Limb (tissue), 2 donors: ENCODE data around the gene SEMA3G.

Experiments used
- DNase-seq, 2 donors: peaks; one replicate each; pipeline ENCODE4 v3.0.0-alpha.2; 2016; ENCODE audit errors: extremely low spot score in 2 of 2

SEMA3G gene

GRCh38 chr3:52454250-52454937 is 9.5 kb upstream of the SEMA3G start:
- no peak for DNase-seq

GRCh38 chr3:52453496-52454249 is 8.8 kb upstream of the SEMA3G start, which contains the start of gene TNNC1:
TNNC1 (minus strand) TSS chr3:52454041; CDS start chr3:52454015, 26 bp downstream.
- DNase-seq, result no peak

- DNase-seq, result no peak
These were observed 7.8 kb upstream of the SEMA3G start for GRCh38 chr3:52452570-52453221.

GRCh38 chr3:52452126-52452525 is 7.2 kb upstream of the SEMA3G start:
- DNase-seq, result no peak

GRCh38 chr3:52451237-52452083 is 6.6 kb upstream of the SEMA3G start:
- no peak for DNase-seq

- DNase-seq, result no peak
These were observed 5.8 kb upstream of the SEMA3G start for GRCh38 chr3:52450489-52451236.

GRCh38 chr3:52447512-52448355 is 2.8 kb upstream of the SEMA3G start:
- DNase-seq, result no peak

- DNase-seq, result peak; percentile 55 to 81
These were observed 2.0 kb upstream of the SEMA3G start for GRCh38 chr3:52446631-52447511.

- DNase-seq, result no peak
These were observed 1.1 kb upstream of the SEMA3G start for GRCh38 chr3:52446042-52446441.

- DNase-seq, result no peak
These were observed 864 bp downstream of the SEMA3G start for GRCh38 chr3:52443791-52444687.

GRCh38 chr3:52443268-52443610 is 1.7 kb downstream of the SEMA3G start:
- DNase-seq, result no peak

GRCh38 chr3:52442409-52443267 is 2.3 kb downstream of the SEMA3G start:
- DNase-seq, result no peak

- no peak for DNase-seq
These were observed 3.1 kb downstream of the SEMA3G start for GRCh38 chr3:52441772-52442332.

- DNase-seq, result no peak
These were observed 3.7 kb downstream of the SEMA3G start for GRCh38 chr3:52441091-52441771.

GRCh38 chr3:52440671-52441070 is 4.2 kb downstream of the SEMA3G start:
- DNase-seq, result no peak

GRCh38 chr3:52440249-52440551 is 4.7 kb downstream of the SEMA3G start:
- DNase-seq, result no peak
